ENCODE results near the gene PTGDS. TPM values are rescaled to one million over a fixed set of nuclear protein-coding genes. Genes with fewer than 3 reads are reported as not detected.

The PTGDS gene
- total RNA-seq, 1 donor from 2014 or later = 61.1 TPM

DNA sequence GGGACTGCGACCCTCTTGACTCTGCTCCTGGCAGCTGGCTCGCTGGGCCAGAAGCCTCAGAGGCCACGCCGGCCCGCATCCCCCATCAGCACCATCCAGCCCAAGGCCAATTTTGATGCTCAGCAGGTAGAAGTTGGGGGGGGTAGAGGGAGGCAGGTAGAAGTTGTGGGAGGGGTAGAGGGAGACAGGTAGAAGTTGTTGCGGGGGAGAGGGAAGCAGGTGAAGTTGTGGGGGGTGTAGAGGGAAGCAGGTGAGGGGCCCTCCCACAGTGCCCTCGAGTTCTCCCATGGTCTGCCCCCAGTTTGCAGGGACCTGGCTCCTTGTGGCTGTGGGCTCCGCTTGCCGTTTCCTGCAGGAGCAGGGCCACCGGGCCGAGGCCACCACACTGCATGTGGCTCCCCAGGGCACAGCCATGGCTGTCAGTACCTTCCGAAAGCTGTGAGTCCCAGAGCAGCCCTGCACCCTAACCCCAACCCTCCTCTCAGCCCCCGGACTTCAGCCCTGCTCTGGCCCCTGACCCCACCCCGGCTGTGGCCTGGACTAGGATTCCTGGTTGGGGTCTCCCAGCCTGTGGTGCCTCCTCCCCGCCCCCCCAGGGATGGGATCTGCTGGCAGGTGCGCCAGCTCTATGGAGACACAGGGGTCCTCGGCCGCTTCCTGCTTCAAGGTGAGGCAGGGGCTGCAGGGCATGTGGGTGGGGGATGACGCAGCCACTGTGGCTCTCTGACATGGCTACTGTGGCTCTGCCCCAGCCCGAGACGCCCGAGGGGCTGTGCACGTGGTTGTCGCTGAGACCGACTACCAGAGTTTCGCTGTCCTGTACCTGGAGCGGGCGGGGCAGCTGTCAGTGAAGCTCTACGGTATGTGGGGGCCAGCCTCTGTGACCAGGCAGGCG lies 31.7 kb upstream of the PTGDS start:
- DNase-seq (ENCODE audit: low spot score in 2 of 2) (no peak), FAIRE-seq (no peak)

DNA sequence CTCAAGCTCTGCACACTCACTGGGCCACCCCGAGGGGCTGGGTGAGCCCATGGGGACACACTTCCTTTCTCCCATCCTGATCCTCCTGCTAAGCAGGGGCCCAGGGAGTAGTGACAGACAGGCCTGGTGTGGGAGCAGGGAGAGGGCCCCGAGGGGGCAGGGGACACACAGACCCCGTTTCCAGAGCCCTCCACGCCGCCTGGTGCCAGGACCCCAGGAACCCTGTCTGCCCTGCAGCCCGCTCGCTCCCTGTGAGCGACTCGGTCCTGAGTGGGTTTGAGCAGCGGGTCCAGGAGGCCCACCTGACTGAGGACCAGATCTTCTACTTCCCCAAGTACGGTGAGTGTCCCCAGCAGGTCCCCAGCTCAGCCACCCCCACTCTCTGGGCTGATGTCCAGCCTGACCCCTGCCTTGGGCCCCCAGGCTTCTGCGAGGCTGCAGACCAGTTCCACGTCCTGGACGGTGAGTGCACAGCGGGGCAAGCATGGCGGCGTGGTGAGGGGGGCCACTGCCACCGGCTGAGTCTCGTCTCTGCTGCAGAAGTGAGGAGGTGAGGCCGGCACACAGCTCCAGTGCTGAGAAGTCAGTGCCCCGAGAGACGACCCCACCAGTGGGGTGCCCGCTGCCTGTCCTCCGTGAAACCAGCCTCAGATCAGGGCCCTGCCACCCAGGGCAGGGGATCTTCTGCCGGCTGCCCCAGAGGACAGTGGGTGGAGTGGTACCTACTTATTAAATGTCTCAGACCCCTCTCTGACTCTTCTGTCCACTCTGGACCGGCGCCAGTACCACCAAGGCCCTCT lies 30.9 kb upstream of the PTGDS start:
- FAIRE-seq = no peak
- no peak for DNase-seq (ENCODE audit: low spot score in 2 of 2)

DNA sequence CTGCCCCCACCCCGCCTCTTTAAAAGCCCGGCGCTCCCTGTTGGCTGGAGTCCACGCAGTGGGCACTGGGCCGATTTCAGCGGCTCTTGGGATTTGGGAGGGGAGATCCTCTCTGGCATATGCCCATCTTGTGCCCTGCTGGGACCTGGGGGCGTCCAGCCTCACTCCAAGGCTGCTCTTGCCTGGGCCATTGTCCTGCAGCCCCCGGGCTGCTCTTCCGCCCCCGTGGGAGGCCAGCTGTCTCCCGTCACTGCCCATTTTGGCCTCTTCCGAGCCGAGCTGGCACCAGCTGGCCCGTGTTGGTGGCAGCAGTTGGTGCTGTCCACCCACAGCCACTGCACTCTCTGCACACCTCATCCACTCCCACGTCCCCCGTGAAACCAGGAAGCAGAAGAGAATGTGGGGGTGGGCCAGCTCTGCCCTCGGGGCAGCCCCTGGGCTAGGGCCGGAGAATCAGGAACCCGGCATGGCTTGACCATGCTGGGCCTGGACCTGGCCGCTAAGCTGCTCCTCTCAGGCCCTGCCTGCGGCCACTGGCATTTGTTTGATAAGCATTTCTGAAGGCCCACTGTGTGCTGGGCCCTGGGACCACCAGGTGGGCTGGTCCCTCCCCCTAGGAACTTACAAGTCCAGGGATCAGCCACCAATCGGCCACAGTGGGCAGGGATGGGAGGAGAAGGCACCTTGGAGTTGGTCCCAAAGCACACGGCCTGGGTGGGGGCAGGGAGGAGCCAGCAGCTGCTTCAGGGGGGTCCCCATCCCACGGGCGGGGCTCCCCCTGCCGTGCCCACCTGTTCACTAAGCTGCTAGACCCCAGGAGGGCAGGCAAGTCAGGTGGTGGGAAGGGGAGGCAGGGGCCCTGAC lies 30.0 kb upstream of the PTGDS start:
- FAIRE-seq = no peak
- peak in 1 of 2 donors; percentile 59 for DNase-seq (ENCODE audit: low spot score in 2 of 2)

DNA sequence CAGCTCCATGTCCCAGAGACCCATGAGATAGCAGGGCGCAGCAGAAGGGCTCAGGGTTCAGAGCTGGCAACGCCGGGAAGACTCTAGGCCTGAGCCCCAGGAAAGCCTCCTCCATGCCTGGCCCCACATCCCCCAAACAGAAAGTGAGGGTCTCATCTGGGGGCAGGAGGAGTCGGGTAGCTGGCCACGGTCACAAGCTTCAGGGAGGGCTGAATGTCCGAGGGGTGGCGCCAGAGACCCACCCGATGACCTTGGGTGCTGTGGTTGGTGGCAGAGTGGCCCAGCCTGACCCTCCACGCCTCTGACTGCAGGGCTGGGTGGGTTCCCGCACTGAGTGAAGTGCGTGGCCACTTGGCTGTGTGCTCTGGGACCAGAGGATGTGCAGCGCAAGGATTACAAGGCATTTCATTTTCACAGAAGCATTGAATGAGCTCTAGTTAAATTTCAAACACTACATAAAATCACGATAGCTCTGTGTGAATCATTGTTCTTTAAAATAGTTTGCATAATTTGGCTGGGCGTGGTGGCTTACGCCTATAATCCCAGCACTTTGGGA lies 29.3 kb upstream of the PTGDS start:
- DNase-seq (ENCODE audit: low spot score in 2 of 2) (peak in 1 of 2 donors; percentile 78), FAIRE-seq (no peak)

DNA sequence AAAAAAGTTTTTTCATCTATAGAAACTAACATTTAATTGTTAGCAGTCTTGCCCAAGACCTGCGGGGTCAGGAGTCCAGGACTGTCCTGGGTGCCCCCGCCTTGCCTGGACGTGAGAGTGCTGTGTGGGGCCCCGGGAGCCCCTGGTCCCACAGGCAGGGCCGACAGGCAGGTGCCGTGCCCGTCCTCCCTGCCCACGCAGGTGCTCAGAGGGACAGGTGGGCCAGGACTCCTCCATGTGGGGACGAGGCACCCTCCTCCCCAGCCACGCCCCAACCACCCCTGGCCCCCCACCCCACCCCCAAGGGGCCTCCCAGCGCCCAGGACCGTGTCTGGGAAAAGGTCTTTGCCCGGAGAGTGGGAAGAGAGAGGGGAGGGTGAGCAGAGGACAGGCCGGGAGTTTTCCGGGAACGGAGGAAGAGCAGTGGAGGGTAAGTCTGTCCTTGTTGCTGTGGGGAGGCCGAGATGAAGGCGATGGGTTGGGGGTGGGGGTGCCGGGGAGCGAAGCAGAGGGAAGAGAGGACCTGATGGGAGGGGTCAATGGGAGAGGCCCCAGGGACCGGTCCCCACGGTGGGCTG lies 28.0 kb upstream of the PTGDS start:
- DNase-seq (ENCODE audit: low spot score in 2 of 2) (no peak), FAIRE-seq (no peak)

DNA sequence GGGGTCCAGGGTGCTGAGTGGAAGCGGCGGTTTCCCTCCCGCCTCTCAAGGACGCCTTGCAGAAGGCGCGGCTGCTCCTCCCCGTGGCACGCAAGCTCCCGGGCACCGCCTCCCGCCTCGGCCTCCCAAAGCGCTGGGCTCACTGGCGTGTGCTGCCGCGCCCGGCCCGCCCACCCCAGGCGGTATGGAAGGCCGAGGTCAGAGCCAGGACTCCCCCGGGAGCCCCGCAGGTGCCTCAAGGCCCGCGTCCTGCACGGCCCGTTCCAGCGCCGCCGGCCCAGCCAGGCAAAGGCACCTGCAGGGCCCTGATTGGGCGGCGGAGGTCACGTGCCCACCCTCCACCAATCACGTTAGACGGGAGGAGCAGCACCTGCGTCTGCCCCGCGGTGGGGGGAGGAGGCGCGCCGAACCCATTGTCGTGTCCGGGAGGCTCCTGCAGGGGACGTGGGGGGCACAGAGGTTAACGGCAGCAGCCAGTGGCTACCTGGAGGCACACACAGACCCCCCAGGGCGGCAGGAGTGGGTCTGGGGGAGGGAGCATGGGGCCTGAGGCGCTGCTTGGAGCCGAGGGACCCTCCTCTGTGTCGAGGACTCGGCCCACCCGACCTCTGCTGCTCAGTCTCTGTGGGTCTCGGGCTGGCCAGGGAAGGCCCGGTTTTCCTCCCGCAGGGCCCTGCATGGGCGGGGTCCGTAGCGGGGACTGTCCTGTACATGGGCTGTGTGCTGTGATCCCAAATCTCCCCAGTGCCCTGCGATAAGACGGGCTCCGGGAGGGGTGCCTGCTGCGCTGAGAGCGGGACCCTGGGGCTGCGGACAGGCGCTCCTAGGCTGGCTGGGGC lies 27.3 kb upstream of the PTGDS start:
- FAIRE-seq = no peak
- peak; percentile 99 for DNase-seq (ENCODE audit: low spot score in 2 of 2)

DNA sequence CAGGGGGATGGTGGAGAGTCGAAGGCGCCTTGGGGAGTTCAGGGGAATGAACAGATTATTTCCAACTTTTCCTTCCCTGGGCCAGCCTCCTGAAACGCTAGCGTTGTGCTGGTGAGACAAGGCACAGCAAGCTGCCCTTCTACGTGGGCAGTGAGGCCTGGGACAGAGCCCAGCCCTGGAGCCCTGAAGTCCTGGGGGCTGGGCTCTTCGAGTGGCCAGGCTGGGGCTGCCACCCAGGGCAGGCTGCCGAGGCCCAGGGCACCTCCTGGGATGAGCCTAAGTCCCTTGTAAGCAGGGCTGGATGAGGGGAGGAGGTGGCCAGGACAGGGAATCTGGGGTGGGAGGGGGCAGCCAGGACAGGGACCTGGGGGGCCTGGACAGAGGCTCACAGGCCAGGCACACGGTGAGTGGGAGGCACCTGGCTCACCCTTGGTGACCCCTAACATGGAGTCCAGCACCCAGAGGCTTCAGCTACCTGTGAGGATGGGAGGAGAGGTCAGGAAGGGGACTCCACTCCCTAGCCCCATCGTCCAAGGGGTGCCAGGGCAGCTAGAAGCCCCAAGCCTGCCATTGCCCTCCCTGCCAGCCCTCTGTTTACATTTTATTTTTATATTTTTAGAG lies 26.5 kb upstream of the PTGDS start:
- FAIRE-seq (no peak), DNase-seq (ENCODE audit: low spot score in 2 of 2) (no peak)

DNA sequence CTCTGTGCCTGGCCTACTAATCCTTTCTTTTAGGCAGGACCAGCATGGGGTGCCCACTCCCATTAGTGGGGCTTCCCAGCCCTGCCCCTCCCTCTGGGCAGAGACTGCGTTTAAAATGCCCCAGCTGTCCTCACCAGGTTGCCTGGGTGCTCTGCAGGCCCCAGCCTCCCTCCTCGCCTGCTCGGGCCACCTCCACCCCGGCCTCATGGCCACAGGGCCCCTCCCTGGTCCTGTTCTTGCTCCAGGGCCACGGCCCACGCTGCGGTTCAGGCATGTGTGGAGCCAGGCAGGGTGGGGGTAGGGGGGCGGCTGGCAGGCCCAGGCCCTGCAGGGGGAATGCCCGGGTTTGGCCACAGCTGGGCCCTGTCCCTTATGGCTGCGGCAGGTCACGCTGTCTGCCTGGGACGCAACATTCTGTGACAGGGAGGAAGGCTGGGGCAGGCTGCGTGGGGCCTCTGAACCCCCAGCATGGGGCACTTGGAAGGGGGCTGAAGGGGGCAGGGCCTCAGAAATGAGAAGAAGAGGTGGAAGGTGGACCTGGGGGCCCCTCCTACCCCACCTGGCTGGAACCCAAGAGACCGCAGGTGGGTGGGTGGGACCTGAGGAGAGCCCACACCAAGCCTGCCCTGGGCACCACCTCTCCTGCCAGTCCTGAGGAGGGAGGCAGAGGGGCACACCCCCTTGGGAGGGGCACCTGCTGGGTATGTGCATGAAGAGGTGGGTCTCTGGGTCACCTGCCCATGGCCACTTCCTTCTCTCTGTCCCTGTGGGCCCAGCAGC lies 25.6 kb upstream of the PTGDS start, which contains the start of gene LCN12:
Gene LCN12, plus strand, starts transcription at position 733 of the 780 bp plus-strand sequence. CDS start 55 bp downstream, outside the sequence.
- FAIRE-seq (no peak), DNase-seq (ENCODE audit: low spot score in 2 of 2) (no peak)

DNA sequence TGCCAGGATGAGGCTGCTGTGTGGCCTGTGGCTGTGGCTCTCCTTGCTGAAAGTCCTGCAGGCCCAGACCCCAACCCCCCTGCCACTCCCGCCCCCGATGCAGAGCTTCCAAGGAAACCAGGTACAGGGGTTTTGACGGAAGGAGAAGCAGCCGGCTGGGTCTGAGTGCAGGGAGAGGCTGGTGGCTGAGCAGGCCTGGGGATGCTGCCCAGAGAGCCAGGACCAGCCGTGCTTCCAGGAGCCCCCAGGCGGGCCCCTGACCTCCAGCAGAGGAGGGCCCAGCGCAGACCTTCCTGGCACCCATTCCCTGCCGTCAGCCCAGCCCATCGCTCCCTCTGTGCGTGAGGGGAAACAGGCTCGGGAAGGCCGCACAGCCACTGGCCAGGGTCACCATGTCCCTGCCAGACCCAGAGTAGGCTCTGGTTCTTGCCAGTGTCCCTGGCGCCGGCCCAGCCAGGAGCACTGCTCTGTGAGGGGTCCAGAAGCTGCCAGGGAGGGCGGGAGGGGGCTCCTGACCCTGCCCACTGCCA lies 24.9 kb upstream of the PTGDS start:
- no peak for DNase-seq (ENCODE audit: low spot score in 2 of 2)
- no peak for FAIRE-seq

DNA sequence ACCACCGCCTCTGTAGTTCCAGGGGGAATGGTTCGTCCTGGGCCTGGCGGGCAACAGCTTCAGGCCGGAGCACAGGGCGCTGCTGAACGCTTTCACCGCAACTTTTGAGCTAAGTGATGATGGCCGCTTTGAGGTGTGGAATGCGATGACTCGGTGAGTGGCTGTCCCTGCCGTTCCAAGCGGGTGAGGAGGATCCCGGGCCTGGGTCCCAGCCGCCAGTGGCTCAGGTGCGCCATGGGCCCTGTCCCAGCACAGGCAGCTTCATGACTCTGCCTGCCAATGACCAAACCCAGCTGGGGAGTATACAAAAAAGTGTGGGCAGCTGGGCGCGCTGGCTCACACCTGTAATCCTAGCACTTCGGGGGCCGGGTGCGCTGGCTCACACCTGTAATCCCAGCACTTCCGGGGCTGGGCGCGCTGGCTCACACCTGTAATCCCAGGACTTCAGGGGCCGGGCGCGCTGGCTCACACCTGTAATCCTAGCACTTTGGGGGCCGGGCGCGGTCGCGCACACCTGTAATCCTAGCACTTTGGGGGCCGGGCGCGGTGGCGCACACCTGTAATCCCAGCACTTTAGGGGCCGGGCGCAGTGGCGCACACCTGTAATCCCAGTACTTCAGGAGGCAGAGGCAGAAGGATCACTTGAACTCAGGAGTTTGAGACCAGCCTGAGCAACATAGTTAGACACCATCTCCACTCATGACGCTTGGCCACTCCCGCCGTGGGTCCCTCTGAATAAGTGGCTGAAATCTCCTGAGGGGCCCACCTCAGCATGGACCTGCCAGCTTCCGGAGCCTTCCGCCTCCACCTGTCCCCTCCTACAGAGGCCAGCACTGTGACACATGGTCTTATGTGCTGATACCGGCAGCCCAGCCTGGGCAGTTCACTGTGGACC lies 24.2 kb upstream of the PTGDS start:
- DNase-seq (ENCODE audit: low spot score in 2 of 2) = no peak
- no peak for FAIRE-seq

DNA sequence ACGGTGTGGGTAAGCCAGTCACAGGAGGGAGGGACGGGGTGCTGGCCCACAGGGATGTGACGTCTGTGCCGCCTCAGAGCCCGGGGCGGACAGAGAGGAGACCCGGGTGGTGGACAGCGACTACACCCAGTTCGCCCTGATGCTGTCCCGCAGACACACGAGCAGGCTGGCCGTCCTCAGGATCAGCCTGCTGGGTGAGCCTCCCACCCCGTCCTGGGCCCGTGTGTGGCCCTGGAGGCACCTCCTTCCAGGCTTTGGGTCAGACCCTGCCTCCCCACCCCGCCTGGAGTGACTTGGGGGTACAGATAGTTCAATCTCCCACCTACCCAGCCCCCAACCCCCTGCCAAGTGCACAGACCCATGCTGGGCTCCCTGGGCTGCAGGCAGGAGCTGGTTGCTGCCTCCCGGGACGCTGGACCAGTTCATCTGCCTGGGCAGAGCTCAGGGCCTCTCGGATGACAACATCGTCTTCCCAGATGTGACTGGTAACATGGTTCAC lies 23.5 kb upstream of the PTGDS start:
- DNase-seq (ENCODE audit: low spot score in 2 of 2) (no peak), FAIRE-seq (no peak)

DNA sequence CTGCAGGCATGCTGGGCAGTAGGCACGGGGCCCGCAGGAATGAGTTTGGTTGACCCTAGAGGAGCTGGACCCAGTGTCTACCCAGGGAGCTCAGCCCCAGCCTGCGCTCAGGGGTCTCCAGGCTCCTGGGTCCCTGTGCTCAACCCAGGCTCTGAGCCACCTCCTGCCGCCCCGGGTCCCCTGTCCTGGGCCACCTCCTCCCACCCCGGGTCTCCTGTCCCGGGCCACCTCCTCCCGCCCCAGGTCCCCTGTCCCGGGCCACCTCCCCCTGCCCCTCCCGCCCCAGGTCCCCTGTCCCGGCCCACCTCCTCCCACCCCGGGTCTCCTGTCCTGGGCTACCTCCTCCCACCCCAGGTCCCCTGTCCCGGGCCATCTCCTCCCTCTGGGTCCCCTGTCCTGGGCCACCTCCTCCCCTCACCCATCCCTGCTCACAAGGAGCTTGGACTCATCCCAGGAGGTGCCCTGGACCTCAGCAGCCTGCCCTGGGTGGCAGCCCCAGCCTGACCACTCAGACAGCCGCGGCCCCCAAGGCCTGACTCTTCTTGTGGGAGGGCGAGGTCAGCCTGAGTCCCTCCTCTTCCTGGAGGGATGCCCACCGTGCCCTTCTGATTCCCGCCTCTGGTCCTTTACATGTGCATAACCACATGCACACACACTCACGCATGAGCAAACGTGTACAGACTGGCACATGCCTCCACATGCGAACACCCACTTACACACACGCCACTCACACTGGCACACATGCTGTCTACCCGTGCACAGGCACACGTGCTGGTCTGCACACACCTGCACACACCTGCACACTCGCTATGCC lies 22.8 kb upstream of the PTGDS start:
- no peak for FAIRE-seq

DNA sequence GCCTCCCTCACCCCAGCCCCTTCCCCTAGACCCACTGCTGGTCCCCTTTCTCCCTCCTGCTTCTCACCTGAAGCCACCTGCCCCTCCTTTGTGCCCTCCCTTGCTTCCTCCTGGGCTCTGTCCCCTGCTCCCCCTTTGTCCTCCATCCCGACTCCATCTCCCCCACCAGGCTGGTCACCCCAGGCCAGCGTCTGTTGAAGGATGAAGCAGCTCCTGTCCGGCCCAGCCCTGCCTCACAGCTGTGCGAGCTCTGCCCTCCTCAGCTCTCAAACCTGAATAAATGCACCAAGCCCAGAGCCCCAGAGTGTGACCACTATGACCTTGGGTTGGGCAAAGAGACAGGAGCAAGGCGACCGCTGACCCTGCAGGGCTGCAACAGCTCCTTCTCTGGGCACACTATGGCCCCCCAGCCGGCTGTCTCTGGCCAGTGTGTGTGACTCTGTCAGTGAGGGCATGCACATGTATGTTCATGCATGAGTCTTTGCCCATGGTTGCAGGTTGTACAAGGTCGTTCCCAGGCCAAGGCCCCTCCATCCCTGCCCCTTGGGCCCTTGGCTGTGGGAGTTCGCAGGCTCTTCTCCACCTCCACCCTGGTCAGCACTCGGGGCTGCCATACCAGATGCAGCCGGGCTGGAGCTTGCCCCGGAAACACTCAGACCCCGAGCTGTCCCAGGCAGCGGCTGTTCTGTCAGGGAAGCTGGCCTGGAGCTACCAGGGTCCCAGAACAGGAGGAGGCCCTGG lies 21.9 kb upstream of the PTGDS start:
- FAIRE-seq = no peak

More for the DNA sequence above, 22.8 kb upstream of the PTGDS start:
- no peak for DNase-seq (ENCODE audit: low spot score in 2 of 2)

DNA sequence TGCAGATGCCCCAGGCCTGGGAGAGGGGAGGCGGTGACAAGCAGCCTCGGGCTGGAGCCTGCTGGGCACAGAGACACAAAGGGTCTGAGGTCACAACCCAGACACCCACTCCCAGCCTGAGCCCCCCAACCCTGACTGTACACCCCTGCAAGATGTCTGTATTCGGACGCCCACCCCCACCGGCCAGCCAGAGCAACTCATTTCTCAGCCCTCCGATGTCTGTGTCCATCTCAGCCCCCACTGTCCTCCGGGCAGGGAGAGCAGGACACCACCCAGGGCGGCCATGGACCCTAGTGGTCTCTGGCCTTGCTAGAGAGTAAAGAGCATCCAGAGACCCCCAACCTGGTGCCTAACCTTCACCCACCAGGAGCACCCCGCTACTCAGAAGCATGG lies 21.4 kb upstream of the PTGDS start:
- DNase-seq (ENCODE audit: low spot score in 2 of 2) = no peak
- no peak for FAIRE-seq

More for the DNA sequence above, 21.9 kb upstream of the PTGDS start:
- DNase-seq (ENCODE audit: low spot score in 2 of 2) = no peak

DNA sequence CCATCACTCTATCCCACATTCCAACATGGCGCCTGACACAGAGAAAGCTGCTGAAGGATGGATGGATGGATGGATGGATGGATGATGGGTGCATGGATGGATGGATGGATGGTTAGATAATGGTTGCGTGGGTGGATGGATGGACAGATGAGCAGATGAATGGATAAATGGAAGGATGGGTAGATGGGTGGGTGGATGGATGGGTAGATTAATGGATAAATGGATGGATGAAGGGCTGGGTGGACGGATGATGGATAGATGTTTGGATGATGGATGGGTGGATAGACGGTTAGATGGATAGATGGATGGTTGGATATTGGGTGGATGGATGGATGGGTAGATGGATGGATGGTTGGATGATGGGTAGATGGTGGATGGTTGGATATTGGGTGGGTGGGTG lies 20.7 kb upstream of the PTGDS start:
- FAIRE-seq (no peak), DNase-seq (ENCODE audit: low spot score in 2 of 2) (no peak)
